Endothelial cell of umbilical vein (primary cell): ENCODE measurements around the gene OSBP2. TPM values are rescaled to one million over a fixed set of nuclear protein-coding genes. Genes with fewer than 3 reads are reported as not detected.

Source experiments
- BruUV-seq: library from RNA; stranded (reverse); fragments of 400-500 nt; replicated peaks from 2 replicates; lab custom pipeline; 2021; lab: Mats Ljungman, UMichigan
- CTCF ChIA-PET: fragments of 300-600, 350-600 bp; sonication (Branson Sonifier 250); formaldehyde crosslinking; loops from one replicate; lab custom pipeline; 2021; ENCODE audit warnings: antibody characterized with exemption, inconsistent platforms; lab: Charles Lee
- POLR2A ChIA-PET: fragments of 300-600, 350-600 bp; sonication (Branson Sonifier 250); formaldehyde crosslinking; loops from one replicate; lab custom pipeline; 2021; ENCODE audit warnings: antibody characterized with exemption, inconsistent platforms; lab: Charles Lee
- DNase-seq: peaks from one replicate; pipeline ENCODE4 v3.0.0-alpha.2; 2011; ENCODE audit warnings: low read depth, low spot score
- FAIRE-seq: peaks from 2 replicates; lab custom pipeline; 2011; peaks lifted over from hg19 to GRCh38; lab: Jason Lieb, UNC
- H2AFZ ChIP-seq: 2 replicates; pipeline ENCODE4 v1.6.0; 2012; ENCODE audit warnings: low read depth, low read length, control low read depth, inconsistent platforms
- H3K27ac ChIP-seq: 2 replicates; pipeline ENCODE4 v1.5.1; 2011; ENCODE audit warnings: low read depth, mild to moderate bottlenecking, control low read depth, low read length, moderate library complexity; ENCODE audit not compliant: insufficient read depth
- H3K27me3 ChIP-seq, 2 experiments: 2 replicates each; pipeline versions ENCODE4 v1.6.0 to v1.6.1; 2011; ENCODE audit warnings: low read length in 2 of 2, mixed read lengths in 1 of 2; ENCODE audit not compliant: control insufficient read depth in 2 of 2, insufficient read depth in 2 of 2
- H3K36me3 ChIP-seq, 2 experiments: 2 replicates in 1 of 2; 3 replicates in 1 of 2; pipeline ENCODE4 v1.5.1; 2011; ENCODE audit warnings: low read length in 2 of 2, mild to moderate bottlenecking in 1 of 2, moderate library complexity in 1 of 2; ENCODE audit not compliant: control insufficient read depth in 2 of 2, insufficient read depth in 2 of 2; ENCODE audit errors: extremely low read depth in 1 of 2
- H3K4me1 ChIP-seq: 3 replicates; pipeline ENCODE4 v1.5.1; 2011; ENCODE audit warnings: mild to moderate bottlenecking, low read length; ENCODE audit not compliant: control insufficient read depth, insufficient read depth; ENCODE audit errors: extremely low read depth
- H3K4me2 ChIP-seq: 2 replicates; pipeline ENCODE4 v1.6.1; 2011; ENCODE audit warnings: low read length, control low read depth, mixed read lengths; ENCODE audit not compliant: insufficient read depth
- H3K4me3 ChIP-seq, 3 experiments: fragments of 200-600 bp in 1 of 3; sonication (generic), shearing (Covaris generic) in 1 of 3; replicated peaks in 1 of 3; 2 replicates each; pipeline ENCODE4 v1.5.1; 2011 to 2016; ENCODE audit warnings: control low read depth in 3 of 3, low read length in 3 of 3, mild to moderate bottlenecking in 2 of 3, inconsistent platforms in 1 of 3, low read depth in 1 of 3, moderate library complexity in 1 of 3; ENCODE audit not compliant: insufficient read depth in 1 of 3
- H3K79me2 ChIP-seq: 2 replicates; pipeline ENCODE4 v1.6.0; 2012; ENCODE audit warnings: low read length, inconsistent platforms; ENCODE audit not compliant: control insufficient read depth, insufficient read depth
- H3K9ac ChIP-seq: replicated peaks from 2 replicates; pipeline ENCODE3; 2011; ENCODE audit warnings: low read length, control low read depth; ENCODE audit not compliant: insufficient read depth; ENCODE audit errors: extremely low read depth
- H3K9me1 ChIP-seq: replicated peaks from 3 replicates; pipeline ENCODE4 v1.6.0; 2011; ENCODE audit warnings: mild to moderate bottlenecking, low read length; ENCODE audit not compliant: control insufficient read depth, insufficient read depth; ENCODE audit errors: extremely low read depth
- H3K9me3 ChIP-seq: replicated peaks from 2 replicates; pipeline ENCODE4 v1.5.1; 2012; ENCODE audit warnings: low read length, inconsistent platforms; ENCODE audit not compliant: control insufficient read depth, insufficient read depth
- H4K20me1 ChIP-seq: replicated peaks from 2 replicates; pipeline ENCODE3; 2011; ENCODE audit warnings: mild to moderate bottlenecking, low read length; ENCODE audit not compliant: control insufficient read depth, insufficient read depth; ENCODE audit errors: extremely low read depth
- CTCF ChIP-seq, 2 donors: IDR thresholded peaks; 1 replicate in 1 of 2; 2 replicates in 1 of 2; pipeline ENCODE4 v1.5.1; 2011; ENCODE audit warnings: low read length in 2 of 2, mild to moderate bottlenecking in 2 of 2, moderate library complexity in 2 of 2, control low read depth in 1 of 2, inconsistent platforms in 1 of 2, low read depth in 1 of 2; ENCODE audit not compliant: insufficient read depth in 1 of 2; ENCODE audit errors: extremely low read depth in 1 of 2
- EZH2 ChIP-seq: IDR thresholded peaks from 2 replicates; pipeline ENCODE4 v1.6.1; 2012; ENCODE audit warnings: borderline replicate concordance, low read depth, mild to moderate bottlenecking, moderate library complexity, low read length, inconsistent platforms; ENCODE audit not compliant: severe bottlenecking
- FOS ChIP-seq: IDR thresholded peaks from 2 replicates; pipeline ENCODE4 v1.6.1; 2011; ENCODE audit warnings: mild to moderate bottlenecking, low read length, moderate library complexity, borderline replicate concordance; ENCODE audit not compliant: insufficient read depth
- GATA2 ChIP-seq: IDR thresholded peaks from 2 replicates; pipeline ENCODE4 v1.7.0; 2011; ENCODE audit warnings: low read depth, mild to moderate bottlenecking, moderate library complexity, mixed read lengths, low read length; ENCODE audit not compliant: insufficient read length, insufficient read depth
- JUN ChIP-seq: IDR thresholded peaks from 2 replicates; pipeline ENCODE4 v1.6.1; 2011; ENCODE audit warnings: borderline replicate concordance, low read depth; ENCODE audit not compliant: insufficient read length, insufficient read depth
- MAX ChIP-seq: IDR thresholded peaks from 2 replicates; pipeline ENCODE4 v1.6.1; 2011; ENCODE audit not compliant: insufficient read depth, insufficient read length
- MYC ChIP-seq: IDR thresholded peaks from one replicate; pipeline ENCODE4 v1.6.1; 2011; ENCODE audit warnings: mild to moderate bottlenecking, low read depth, low read length
- POLR2A ChIP-seq: IDR thresholded peaks from 2 replicates; pipeline ENCODE4 v1.6.1; 2012; ENCODE audit warnings: low read depth, mild to moderate bottlenecking, control low read depth, low read length
- POLR2AphosphoS5 ChIP-seq: IDR thresholded peaks from 2 replicates; pipeline ENCODE4 v1.6.1; 2012; ENCODE audit warnings: low read depth, mild to moderate bottlenecking, control low read depth, low read length, moderate library complexity; ENCODE audit not compliant: insufficient read depth
- dilution Hi-C: fragments of 300-500 bp; cut with MboI; formaldehyde crosslinking; loops from one replicate; pipeline ENCODE4 v1.15.0; 2019; ENCODE audit warnings: low sequenced_read_pairs; ENCODE audit not compliant: extremely low pct_ligation_motif_present
- intact Hi-C: fragments of 100-400 bp; cut with micrococcal nuclease; formaldehyde crosslinking; loops from one replicate; pipeline ENCODE4 v1.10.0; 2022
- polyA plus RNA-seq, 4 experiments: library from polyadenylated mRNA; depleted of rRNA in 3 of 4; stranded (reverse) in 3 of 4; unstranded in 1 of 4; fragments of >200 nt; gene quantifications; 2 replicates each; pipeline versions ENCODE4 v1.2.1 to v1.2.3, GENCODE V29; 2011 to 2012; ENCODE audit warnings: missing spikeins in 1 of 4
- total RNA-seq: library from RNA; stranded (reverse); gene quantifications from 2 replicates; pipeline ENCODE4 v1.2.3, GENCODE V29; 2021

The OSBP2 gene
- total and polyA plus RNA-seq, 2 donors (not counting 3 experiments of a cell fraction or from before 2014, with no cell fraction given): 4.1 to 7.5 TPM

DNA sequence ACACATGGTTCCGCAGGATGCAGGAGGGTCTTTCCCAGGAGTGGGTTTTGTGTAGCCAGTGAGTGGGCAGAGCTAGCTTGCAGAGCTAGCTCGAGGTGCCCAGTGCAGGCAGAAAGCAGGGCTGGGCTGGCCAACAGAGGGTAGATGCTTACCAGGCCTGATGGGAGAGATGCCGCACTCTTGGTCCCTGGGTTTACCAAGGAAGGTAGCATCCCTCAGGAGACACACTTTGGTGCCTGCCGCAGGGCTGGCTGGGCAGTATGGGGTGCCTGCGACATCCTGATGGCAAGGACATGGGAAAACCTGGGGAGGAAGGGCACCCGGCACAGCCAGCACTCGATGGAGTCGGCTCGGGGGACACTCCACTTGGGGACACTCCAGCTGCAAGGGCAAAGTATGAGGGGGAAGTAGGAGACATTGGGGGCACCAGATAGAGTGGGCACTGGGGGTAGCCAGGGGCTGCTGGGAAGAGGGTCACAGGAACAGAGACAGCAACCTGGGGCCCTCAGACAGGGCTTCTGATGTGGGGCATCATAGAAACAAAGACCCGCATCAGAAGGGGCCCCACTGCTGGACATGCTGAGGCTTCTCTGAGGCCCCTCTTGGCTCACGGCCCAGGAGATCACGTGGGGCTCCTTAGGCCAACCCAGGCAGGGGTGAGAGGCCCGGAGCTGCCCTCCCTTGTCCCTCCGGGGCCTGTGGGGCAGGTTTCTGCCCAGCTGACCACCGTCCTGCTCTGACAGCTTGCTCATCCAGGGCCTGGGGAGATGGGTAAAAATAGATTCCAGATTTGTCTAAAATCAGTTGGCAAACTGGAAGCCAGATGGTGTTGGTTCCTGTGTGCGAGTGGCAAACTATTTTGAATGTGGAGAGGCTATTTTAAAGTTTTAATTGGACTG is 184.1 kb downstream of the OSBP2 start:
- ChIA-PET CTCF (interaction anchor here (1.3 to 1.5 kb wide), 2 partner anchors 11 to 12 kb away, joined by 5 to 7 read pairs; no protein-coding TSS in a partner anchor), POLR2A (no interaction called here)
- H3K79me2 ChIP-seq: no peaks in the 10 kb centered on the region
- H3K27me3 ChIP-seq: no peaks in the 10 kb centered on the region
- no peak overlapping the region for H2AFZ ChIP-seq
- H3K9me1 ChIP-seq: no peaks in the 10 kb centered on the region
- no peak overlapping the region for H3K4me2 ChIP-seq
- FAIRE-seq (no peak), DNase-seq (no peak)
- BruUV-seq: no TSS peak
- TF ChIP-seq GATA2 (no peak), MYC (no peak), CTCF (IDR thresholded peaks at IDR 0.05; ENCODE audit: extremely low read depth in 1 of 2, insufficient read depth in 1 of 2, low read depth in 1 of 2, low read length in 2 of 2) (no peak), JUN (no peak), EZH2 (no peak), MAX (no peak), POLR2AphosphoS5 (no peak), POLR2A (no peak), FOS (no peak)
- no peak overlapping the region for H3K27ac ChIP-seq
- H3K36me3 ChIP-seq: no peaks in the 10 kb centered on the region
- H3K9me3 ChIP-seq: no peaks in the 10 kb centered on the region
- H3K4me1 ChIP-seq: no peaks in the 10 kb centered on the region
- intact Hi-C loops: no loop called here
- H3K9ac ChIP-seq: no peak overlapping the region
- no peaks in the 10 kb centered on the region for H4K20me1 ChIP-seq
- dilution Hi-C loops: no loop called here
- H3K4me3 ChIP-seq: no peak overlapping the region
